ENCODE data around the gene LTBP2.

The LTBP2 gene

DNA sequence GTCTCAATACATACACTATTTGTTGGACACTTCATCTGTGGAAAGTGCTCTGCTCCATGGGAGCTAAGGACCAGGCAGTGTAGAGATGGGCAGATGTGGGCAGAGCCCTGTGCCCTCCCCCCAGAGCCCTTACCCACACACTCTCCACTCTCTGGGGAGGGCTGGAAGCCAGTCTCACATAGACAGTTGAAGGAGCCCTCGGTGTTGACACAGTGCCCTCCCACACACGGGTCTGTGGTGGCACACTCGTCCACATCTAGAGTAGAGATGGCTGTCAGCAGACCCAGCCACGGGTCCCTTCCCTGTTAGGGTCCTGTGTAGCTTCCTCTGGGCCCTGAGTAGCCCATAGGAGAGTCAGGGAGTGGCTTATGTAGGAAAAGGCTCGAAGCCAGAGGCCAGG, 104.2 kb downstream of the LTBP2 start:
- H3K27me3 ChIP-seq (replicated peaks): no peaks in the 10 kb centered on the region
- TF ChIP-seq, protein P1, sequence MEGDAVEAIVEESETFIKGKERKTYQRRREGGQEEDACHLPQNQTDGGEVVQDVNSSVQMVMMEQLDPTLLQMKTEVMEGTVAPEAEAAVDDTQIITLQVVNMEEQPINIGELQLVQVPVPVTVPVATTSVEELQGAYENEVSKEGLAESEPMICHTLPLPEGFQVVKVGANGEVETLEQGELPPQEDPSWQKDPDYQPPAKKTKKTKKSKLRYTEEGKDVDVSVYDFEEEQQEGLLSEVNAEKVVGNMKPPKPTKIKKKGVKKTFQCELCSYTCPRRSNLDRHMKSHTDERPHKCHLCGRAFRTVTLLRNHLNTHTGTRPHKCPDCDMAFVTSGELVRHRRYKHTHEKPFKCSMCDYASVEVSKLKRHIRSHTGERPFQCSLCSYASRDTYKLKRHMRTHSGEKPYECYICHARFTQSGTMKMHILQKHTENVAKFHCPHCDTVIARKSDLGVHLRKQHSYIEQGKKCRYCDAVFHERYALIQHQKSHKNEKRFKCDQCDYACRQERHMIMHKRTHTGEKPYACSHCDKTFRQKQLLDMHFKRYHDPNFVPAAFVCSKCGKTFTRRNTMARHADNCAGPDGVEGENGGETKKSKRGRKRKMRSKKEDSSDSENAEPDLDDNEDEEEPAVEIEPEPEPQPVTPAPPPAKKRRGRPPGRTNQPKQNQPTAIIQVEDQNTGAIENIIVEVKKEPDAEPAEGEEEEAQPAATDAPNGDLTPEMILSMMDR (IDR thresholded peaks at IDR 0.05; ENCODE audit: low read depth, low read length, missing control alignments): no peak
- DNase-seq: no peak
- in situ Hi-C loops (cut with HindIII; ENCODE audit: low pct_ligation_motif_present, low sequenced_read_pairs): no loop called here
- peaks cover 30% of the 10 kb centered on the region for H3K36me3 ChIP-seq (replicated peaks)
- no peak overlapping the region for H3K27ac ChIP-seq
- no peak overlapping the region for H3K4me3 ChIP-seq (ENCODE audit: low read depth, low read length)

DNA sequence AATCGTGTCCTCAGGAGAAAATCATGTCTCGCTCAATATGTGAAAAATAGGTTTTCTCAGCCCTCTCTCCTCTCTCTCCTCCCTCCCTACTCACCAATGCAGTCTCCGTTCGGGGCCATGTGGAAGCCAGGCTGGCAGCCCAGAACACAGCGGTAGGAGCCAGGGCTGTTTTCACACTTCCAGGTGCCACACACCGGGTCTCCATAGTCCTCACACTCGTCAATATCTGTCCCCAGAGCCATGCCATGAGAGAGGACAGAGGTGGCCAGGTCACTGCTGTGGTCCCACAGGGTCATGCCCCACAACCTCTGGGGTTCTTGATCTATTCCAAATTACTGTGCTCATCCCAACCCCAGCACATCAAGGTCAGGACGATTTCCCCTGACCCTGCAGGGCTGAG, 105.0 kb downstream of the LTBP2 start:
- no peak for DNase-seq
- Histone ChIP-seq H3K4me3 (ENCODE audit: low read depth, low read length) (no peak overlapping the region), H3K36me3 (replicated peaks) (peaks cover 28% of the 10 kb centered on the region), H3K27ac (no peak overlapping the region), H3K27me3 (replicated peaks) (no peaks in the 10 kb centered on the region)
- in situ Hi-C loops (cut with HindIII; ENCODE audit: low pct_ligation_motif_present, low sequenced_read_pairs): no loop called here
- TF ChIP-seq, protein P1 (IDR thresholded peaks at IDR 0.05; ENCODE audit: low read depth, low read length, missing control alignments): no peak

DNA sequence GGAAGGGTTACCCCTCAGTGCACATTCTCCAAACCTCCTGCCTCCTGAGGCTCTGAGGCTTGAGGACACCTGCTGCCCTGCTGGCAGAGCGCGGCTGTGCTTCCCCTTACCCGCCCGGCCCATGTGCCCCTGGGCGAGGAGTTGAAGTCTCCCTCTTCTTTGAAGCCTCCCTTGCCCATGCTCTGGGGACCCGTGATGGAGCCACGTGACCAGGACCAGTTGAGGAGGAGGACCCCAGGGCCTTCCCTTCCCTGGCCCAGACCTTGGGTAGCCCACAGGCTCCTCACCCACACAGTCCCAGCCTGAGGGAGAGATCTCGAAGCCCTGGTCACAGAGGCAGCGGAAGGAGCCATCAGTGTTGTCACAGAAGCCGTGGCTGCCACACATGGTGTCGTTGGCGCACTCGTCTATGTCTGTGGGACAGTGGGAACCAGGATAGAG, 105.6 kb downstream of the LTBP2 start:
- DNase-seq: no peak
- H3K36me3 ChIP-seq (replicated peaks): peaks cover 28% of the 10 kb centered on the region
- no peak overlapping the region for H3K4me3 ChIP-seq (ENCODE audit: low read depth, low read length)
- TF ChIP-seq, protein P1 (IDR thresholded peaks at IDR 0.05; ENCODE audit: low read depth, low read length, missing control alignments): no peak
- H3K27me3 ChIP-seq (replicated peaks): no peaks in the 10 kb centered on the region
- in situ Hi-C loops (cut with HindIII; ENCODE audit: low pct_ligation_motif_present, low sequenced_read_pairs): no loop called here
- no peak overlapping the region for H3K27ac ChIP-seq

DNA sequence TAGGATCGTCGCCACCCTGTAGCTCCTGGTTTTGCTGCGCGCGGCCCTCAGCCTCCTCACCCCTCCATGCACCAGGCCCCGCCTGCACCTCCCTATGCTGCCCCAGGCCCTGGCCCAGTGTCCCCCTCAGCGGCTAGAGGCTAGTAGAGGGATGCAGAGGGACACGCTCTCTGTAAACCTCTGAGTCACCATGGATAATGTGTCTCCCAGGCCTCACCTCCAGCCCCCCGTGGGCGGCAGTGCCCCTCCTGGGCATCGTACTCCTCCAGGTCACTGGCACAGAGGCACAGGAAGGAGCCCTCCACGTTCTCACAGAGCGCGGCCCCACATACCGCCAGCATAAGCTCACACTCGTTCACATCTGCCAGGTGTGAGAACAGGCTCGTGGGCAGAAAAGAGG, 106.2 kb downstream of the LTBP2 start:
- TF ChIP-seq, protein P1 (IDR thresholded peaks at IDR 0.05; ENCODE audit: low read depth, low read length, missing control alignments): no peak
- in situ Hi-C loops (cut with HindIII; ENCODE audit: low pct_ligation_motif_present, low sequenced_read_pairs): no loop called here
- Histone ChIP-seq H3K27ac (no peak overlapping the region), H3K36me3 (replicated peaks) (peaks cover 30% of the 10 kb centered on the region), H3K27me3 (replicated peaks) (no peaks in the 10 kb centered on the region), H3K4me3 (ENCODE audit: low read depth, low read length) (no peak overlapping the region)
- DNase-seq: no peak

DNA sequence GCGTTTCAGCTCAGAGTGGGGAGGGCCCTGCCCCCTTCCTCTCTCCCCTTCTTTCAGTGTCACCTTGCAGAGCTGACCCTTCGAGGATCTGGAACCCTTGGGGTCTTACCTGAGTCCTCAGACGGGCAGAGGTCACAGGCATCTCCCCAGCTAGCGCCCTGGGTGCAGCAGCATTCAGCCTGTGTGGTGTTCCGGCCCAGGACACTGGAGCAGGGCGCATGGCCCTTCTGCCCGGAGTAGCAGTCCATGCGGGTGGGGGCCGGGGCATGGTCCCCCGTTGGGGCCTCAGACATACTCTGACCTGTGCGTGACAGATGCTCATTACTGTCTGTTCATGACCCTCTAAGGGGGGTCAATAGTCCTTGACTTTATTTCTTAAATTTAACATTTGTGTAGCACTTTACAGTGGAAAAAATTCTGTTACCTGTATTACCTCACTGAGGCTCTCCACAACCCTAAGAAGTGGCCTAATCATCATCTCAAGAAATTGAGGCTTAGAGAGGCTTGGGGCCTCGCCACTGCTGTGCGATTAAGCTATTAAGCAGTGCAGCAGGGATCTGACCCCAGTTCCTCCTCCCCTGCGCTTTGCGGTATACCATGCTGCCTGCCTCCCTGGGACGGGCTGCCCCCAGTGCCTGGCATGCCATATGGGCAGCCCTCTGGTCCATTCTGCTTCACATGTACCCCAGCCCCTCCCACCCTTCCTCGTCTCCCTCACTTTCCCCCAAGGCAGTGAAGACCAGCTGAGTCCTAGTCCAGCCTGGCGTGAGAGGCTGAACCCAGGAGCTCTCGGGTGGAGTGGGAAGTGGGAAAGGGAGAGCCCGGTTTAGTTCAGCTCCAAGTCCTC, 106.9 kb downstream of the LTBP2 start:
- Histone ChIP-seq H3K36me3 (replicated peaks) (peaks cover 37% of the 10 kb centered on the region), H3K27me3 (replicated peaks) (no peaks in the 10 kb centered on the region), H3K4me3 (ENCODE audit: low read depth, low read length) (no peak overlapping the region), H3K27ac (no peak overlapping the region)
- TF ChIP-seq, protein P1 (IDR thresholded peaks at IDR 0.05; ENCODE audit: low read depth, low read length, missing control alignments): no peak
- in situ Hi-C loops (cut with HindIII; ENCODE audit: low pct_ligation_motif_present, low sequenced_read_pairs): no loop called here
- no peak for DNase-seq

All from brain microvascular endothelial cell (primary cell).